ENCODE data around the gene SLMAP.

Gene SLMAP

DNA sequence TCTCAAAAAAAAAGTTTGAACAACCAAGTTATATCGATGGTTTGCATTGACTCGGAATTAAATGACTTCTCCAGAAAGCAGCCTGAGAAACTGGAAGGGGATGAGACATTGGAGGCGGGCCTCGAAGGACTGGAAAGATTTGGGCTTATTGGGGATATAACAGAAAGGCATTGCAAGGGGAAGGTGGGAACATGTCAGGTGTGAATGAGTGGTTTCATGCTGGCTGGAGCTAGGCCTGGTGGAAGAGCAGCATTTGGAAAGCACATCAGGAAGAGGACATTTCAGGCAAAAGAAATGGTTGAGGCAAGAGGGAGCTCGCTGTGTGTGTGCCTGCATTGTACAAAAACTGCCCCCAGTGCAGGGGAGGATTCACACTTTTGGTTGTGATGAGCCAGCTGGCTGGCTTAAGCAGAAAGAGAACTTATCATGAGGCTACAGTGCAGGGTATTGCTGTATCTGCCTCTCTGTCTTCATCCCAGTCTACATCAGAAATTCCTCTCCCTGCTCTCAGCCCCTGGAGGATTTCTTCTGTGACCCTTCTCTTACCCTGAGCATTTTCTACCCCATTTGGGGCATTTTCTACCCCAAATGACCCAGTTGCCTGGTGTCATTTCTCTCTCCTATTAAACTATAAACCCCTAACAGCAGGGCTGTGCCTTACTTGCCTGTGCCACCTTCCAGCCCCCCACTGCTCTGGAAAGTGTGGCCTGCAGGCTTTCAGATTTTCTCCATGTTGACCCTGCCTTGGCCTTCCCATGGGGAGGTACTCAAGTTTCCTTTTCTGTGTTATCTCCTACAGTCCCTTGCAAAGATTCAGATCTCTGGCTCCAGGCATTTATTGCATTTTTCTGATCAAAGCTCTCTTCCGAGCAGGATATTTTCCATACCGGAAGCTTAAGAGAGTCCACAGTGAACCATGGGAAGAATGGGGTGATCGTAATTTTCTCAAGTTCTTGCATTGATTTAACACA, 187.7 kb downstream of the SLMAP start:
- DNase-seq (no peak), ATAC-seq (ENCODE audit: insufficient read depth, low read depth) (no peak)
- Histone ChIP-seq H2AFZ (ENCODE audit: low read depth, low read length) (no peak overlapping the region), H3K4me1 (ENCODE audit: insufficient read depth, low read length) (no peaks in the 10 kb centered on the region), H3K9me3 (ENCODE audit: insufficient read depth, low read length, severe bottlenecking) (no peaks in the 10 kb centered on the region), H3K4me3 (ENCODE audit: low read depth in 1 of 2, low read length in 2 of 2) (no peak overlapping the region), H3K27ac (ENCODE audit: low read length) (no peak overlapping the region), H3K9ac (ENCODE audit: low read depth, low read length) (no peak overlapping the region), H3K36me3 (ENCODE audit: insufficient read depth, low read length) (no peaks in the 10 kb centered on the region), H3K4me2 (ENCODE audit: insufficient read depth, low read length) (no peak overlapping the region), H3K79me2 (ENCODE audit: insufficient read depth, low read length) (no peaks in the 10 kb centered on the region), H3K27me3 (ENCODE audit: insufficient read depth, low read length, poor library complexity) (no peaks in the 10 kb centered on the region), H4K20me1 (ENCODE audit: insufficient read depth, low read length) (no peaks in the 10 kb centered on the region)
- TF ChIP-seq CTCF (IDR thresholded peaks at IDR 0.05; ENCODE audit: borderline replicate concordance, extremely low read depth, low read length, poor library complexity, severe bottlenecking) (no peak), EZH2 (IDR thresholded peaks at IDR 0.05; ENCODE audit: borderline replicate concordance, low read depth, low read length, severe bottlenecking) (no peak)

GRCh38 chr3:57946970-57947381, 190.9 kb downstream of the SLMAP start:
- H3K79me2 ChIP-seq (ENCODE audit: insufficient read depth, low read length) = no peaks in the 10 kb centered on the region
- DNase-seq = no peak
- H3K9me3 ChIP-seq (ENCODE audit: insufficient read depth, low read length, severe bottlenecking) = no peaks in the 10 kb centered on the region
- H3K9ac ChIP-seq (ENCODE audit: low read depth, low read length) = no peak overlapping the region
- H3K4me1 ChIP-seq (ENCODE audit: insufficient read depth, low read length) = no peaks in the 10 kb centered on the region
- no peaks in the 10 kb centered on the region for H4K20me1 ChIP-seq (ENCODE audit: insufficient read depth, low read length)
- no peak overlapping the region for H2AFZ ChIP-seq (ENCODE audit: low read depth, low read length)
- no peaks in the 10 kb centered on the region for H3K36me3 ChIP-seq (ENCODE audit: insufficient read depth, low read length)
- TF ChIP-seq CTCF (IDR thresholded peaks at IDR 0.05; ENCODE audit: borderline replicate concordance, extremely low read depth, low read length, poor library complexity, severe bottlenecking) (no peak), EZH2 (IDR thresholded peaks at IDR 0.05; ENCODE audit: borderline replicate concordance, low read depth, low read length, severe bottlenecking) (no peak)
- H3K27ac ChIP-seq (ENCODE audit: low read length) = no peak overlapping the region
- H3K4me2 ChIP-seq (ENCODE audit: insufficient read depth, low read length) = no peak overlapping the region
- no peaks in the 10 kb centered on the region for H3K27me3 ChIP-seq (ENCODE audit: insufficient read depth, low read length, poor library complexity)
- ATAC-seq (ENCODE audit: insufficient read depth, low read depth) = no peak
- H3K4me3 ChIP-seq (ENCODE audit: low read depth in 1 of 2, low read length in 2 of 2) = no peak overlapping the region

DNA sequence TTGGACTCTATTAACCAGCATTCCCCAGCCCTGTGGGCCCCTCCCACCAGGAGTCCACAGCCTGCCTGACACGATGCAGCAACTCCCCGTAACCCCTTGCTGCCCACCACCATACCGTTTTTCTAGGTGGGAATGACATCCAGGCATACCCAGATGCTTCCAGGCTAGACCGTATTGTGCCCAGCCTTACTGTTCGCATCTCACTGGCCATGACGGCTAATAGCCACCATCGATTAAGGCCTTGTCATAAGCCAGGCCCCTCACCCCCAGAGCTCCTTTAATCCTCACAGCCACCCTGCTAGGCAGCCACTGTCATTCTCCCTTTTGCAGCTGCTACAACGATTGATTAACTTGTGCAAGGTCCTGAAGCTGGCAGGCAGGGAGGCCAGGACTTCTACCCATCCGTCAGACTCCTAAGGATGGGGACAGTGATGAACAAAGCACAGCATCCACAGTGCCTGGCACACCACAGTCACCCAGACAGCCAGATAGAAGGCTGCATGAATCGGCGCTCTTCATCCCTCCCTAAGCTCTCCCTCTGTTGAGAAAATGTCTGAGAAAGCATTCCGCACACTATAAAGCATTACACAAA, 192.1 kb downstream of the SLMAP start:
- Histone ChIP-seq H3K4me1 (ENCODE audit: insufficient read depth, low read length) (no peaks in the 10 kb centered on the region), H3K4me3 (ENCODE audit: low read depth in 1 of 2, low read length in 2 of 2) (no peak overlapping the region), H3K9me3 (ENCODE audit: insufficient read depth, low read length, severe bottlenecking) (no peaks in the 10 kb centered on the region), H3K9ac (ENCODE audit: low read depth, low read length) (no peak overlapping the region), H4K20me1 (ENCODE audit: insufficient read depth, low read length) (no peaks in the 10 kb centered on the region), H3K36me3 (ENCODE audit: insufficient read depth, low read length) (no peaks in the 10 kb centered on the region), H3K4me2 (ENCODE audit: insufficient read depth, low read length) (no peak overlapping the region), H2AFZ (ENCODE audit: low read depth, low read length) (no peak overlapping the region), H3K27me3 (ENCODE audit: insufficient read depth, low read length, poor library complexity) (no peaks in the 10 kb centered on the region), H3K27ac (ENCODE audit: low read length) (no peak overlapping the region), H3K79me2 (ENCODE audit: insufficient read depth, low read length) (no peaks in the 10 kb centered on the region)
- DNase-seq (no peak), ATAC-seq (ENCODE audit: insufficient read depth, low read depth) (no peak)
- TF ChIP-seq CTCF (IDR thresholded peaks at IDR 0.05; ENCODE audit: borderline replicate concordance, extremely low read depth, low read length, poor library complexity, severe bottlenecking) = no peak
- no peak for TF ChIP-seq EZH2 (IDR thresholded peaks at IDR 0.05; ENCODE audit: borderline replicate concordance, low read depth, low read length, severe bottlenecking)
